ENCODE results near the gene OR10D3.

The OR10D3 gene

GRCh38 chr11:124183068-124183467 lies at the start of gene OR10D3:
OR10D3 (plus strand) TSS chr11:124183345; CDS start chr11:124185270, 1,925 bp downstream.
- TF ChIP-seq YY1 (IDR thresholded peaks at IDR 0.05; ENCODE audit: low read depth) (no peak), USF1 (IDR thresholded peaks at IDR 0.05) (no peak), TCF12 (IDR thresholded peaks at IDR 0.05; ENCODE audit: low read depth) (no peak), CEBPB (IDR thresholded peaks at IDR 0.05) (no peak), ZBTB7A (IDR thresholded peaks at IDR 0.05; ENCODE audit: low read depth) (no peak), FOXM1 (IDR thresholded peaks at IDR 0.05; ENCODE audit: borderline replicate concordance, low read depth) (no peak), EP300 (IDR thresholded peaks at IDR 0.05; ENCODE audit: borderline replicate concordance) (no peak), RAD21 (IDR thresholded peaks at IDR 0.05; ENCODE audit: low read depth) (no peak), REST (IDR thresholded peaks at IDR 0.05; ENCODE audit: low read depth) (no peak), TAF1 (IDR thresholded peaks at IDR 0.05; ENCODE audit: low read depth) (no peak), EGR1 (IDR thresholded peaks at IDR 0.05) (no peak), TEAD4 (IDR thresholded peaks at IDR 0.05) (no peak), NFIC (IDR thresholded peaks at IDR 0.05) (no peak), MAX (IDR thresholded peaks at IDR 0.05) (no peak), CREB1 (IDR thresholded peaks at IDR 0.05; ENCODE audit: low read depth) (no peak)

- no peak for TF ChIP-seq REST (IDR thresholded peaks at IDR 0.05; ENCODE audit: low read depth)
- no peak for TF ChIP-seq TEAD4 (IDR thresholded peaks at IDR 0.05)
- TF ChIP-seq CEBPB (IDR thresholded peaks at IDR 0.05) = no peak
- no peak for TF ChIP-seq RAD21 (IDR thresholded peaks at IDR 0.05; ENCODE audit: low read depth)
- no peak for TF ChIP-seq FOXM1 (IDR thresholded peaks at IDR 0.05; ENCODE audit: borderline replicate concordance, low read depth)
- no peak for TF ChIP-seq YY1 (IDR thresholded peaks at IDR 0.05; ENCODE audit: low read depth)
- no peak for TF ChIP-seq ZBTB7A (IDR thresholded peaks at IDR 0.05; ENCODE audit: low read depth)
Observed at GRCh38 chr11:124143034-124143433, 40.1 kb upstream of the OR10D3 start.

GRCh38 chr11:124147951-124148350 lies 35.2 kb upstream of the OR10D3 start:
- TF ChIP-seq CREB1 (IDR thresholded peaks at IDR 0.05; ENCODE audit: low read depth) (no peak), MAX (IDR thresholded peaks at IDR 0.05) (no peak), YY1 (IDR thresholded peaks at IDR 0.05; ENCODE audit: low read depth) (no peak), RAD21 (IDR thresholded peaks at IDR 0.05; ENCODE audit: low read depth) (no peak), EP300 (IDR thresholded peaks at IDR 0.05; ENCODE audit: borderline replicate concordance) (no peak), CEBPB (IDR thresholded peaks at IDR 0.05) (no peak), EGR1 (IDR thresholded peaks at IDR 0.05) (no peak), ZBTB7A (IDR thresholded peaks at IDR 0.05; ENCODE audit: low read depth) (no peak), TCF12 (IDR thresholded peaks at IDR 0.05; ENCODE audit: low read depth) (no peak), REST (IDR thresholded peaks at IDR 0.05; ENCODE audit: low read depth) (no peak)

- TF ChIP-seq CEBPB (IDR thresholded peaks at IDR 0.05) = no peak
- TF ChIP-seq USF1 (IDR thresholded peaks at IDR 0.05) = no peak
- no peak for TF ChIP-seq TCF12 (IDR thresholded peaks at IDR 0.05; ENCODE audit: low read depth)
- no peak for TF ChIP-seq YY1 (IDR thresholded peaks at IDR 0.05; ENCODE audit: low read depth)
- TF ChIP-seq CREB1 (IDR thresholded peaks at IDR 0.05; ENCODE audit: low read depth) = no peak
- no peak for TF ChIP-seq REST (IDR thresholded peaks at IDR 0.05; ENCODE audit: low read depth)
- TF ChIP-seq TEAD4 (IDR thresholded peaks at IDR 0.05) = no peak
- TF ChIP-seq MAX (IDR thresholded peaks at IDR 0.05) = no peak
- TF ChIP-seq NFIC (IDR thresholded peaks at IDR 0.05) = no peak
- no peak for TF ChIP-seq EP300 (IDR thresholded peaks at IDR 0.05; ENCODE audit: borderline replicate concordance)
- TF ChIP-seq TAF1 (IDR thresholded peaks at IDR 0.05; ENCODE audit: low read depth) = no peak
- no peak for TF ChIP-seq RAD21 (IDR thresholded peaks at IDR 0.05; ENCODE audit: low read depth)
- TF ChIP-seq ZBTB7A (IDR thresholded peaks at IDR 0.05; ENCODE audit: low read depth) = no peak
- no peak for TF ChIP-seq EGR1 (IDR thresholded peaks at IDR 0.05)
- no peak for TF ChIP-seq FOXM1 (IDR thresholded peaks at IDR 0.05; ENCODE audit: borderline replicate concordance, low read depth)
Observed at GRCh38 chr11:124150684-124151083, 32.5 kb upstream of the OR10D3 start.

Data from Ishikawa (cell line).